ENCODE results near the gene CDC16.
"Not testable (repeated sequence)": the region's sequence is repeated elsewhere in the genome, so short reads cannot be mapped to it uniquely, and the experiment has no call there.

Gene CDC16

GRCh38 chr13:114263578-114263977 is 28.9 kb downstream of the CDC16 start:
- Histone ChIP-seq H3K79me2 (ENCODE audit: insufficient read depth, low read length) (no peaks in the 10 kb centered on the region), H3K9me2 (replicated peaks; ENCODE audit: low read depth, low read length) (no peaks in the 10 kb centered on the region), H3K36me3 (ENCODE audit: insufficient read depth, low read length) (peaks cover 65% of the 10 kb centered on the region; the same call in 1 of the 2 replicates), H3K27me3 (ENCODE audit: insufficient read depth, low read length, poor library complexity, severe bottlenecking) (no peaks in the 10 kb centered on the region), H3K4me3 (ENCODE audit: low read length, poor library complexity, severe bottlenecking) (peak overlapping the region; percentile 40), H4K20me1 (ENCODE audit: insufficient read depth, low read length, poor library complexity, severe bottlenecking) (peaks cover 7% of the 10 kb centered on the region), H2AFZ (ENCODE audit: low read length) (no peak overlapping the region), H3K4me1 (ENCODE audit: insufficient read depth, low read length, poor library complexity, severe bottlenecking) (peaks cover 67% of the 10 kb centered on the region), H3K4me2 (ENCODE audit: low read depth, low read length, poor library complexity, severe bottlenecking) (peak overlapping the region; percentile 75), H3F3A (ENCODE audit: low read depth) (peaks cover 8% of the 10 kb centered on the region), H3K9me3 (ENCODE audit: insufficient read depth, low read depth, low read length) (no peaks in the 10 kb centered on the region), H3K9ac (ENCODE audit: low read depth, low read length, poor library complexity, severe bottlenecking) (peak overlapping the region; percentile 46)
- TF ChIP-seq CTCF (conservative IDR thresholded peaks at IDR 0.05; ENCODE audit: low read length) (no peak), EZH2phosphoT487 (IDR thresholded peaks at IDR 0.05; ENCODE audit: borderline replicate concordance) (no peak)

- H3F3A ChIP-seq (ENCODE audit: low read depth); H3K4me3 ChIP-seq (ENCODE audit: low read length, poor library complexity, severe bottlenecking); H3K4me2 ChIP-seq (ENCODE audit: low read depth, low read length, poor library complexity, severe bottlenecking); H3K9me2 ChIP-seq (replicated peaks; ENCODE audit: low read depth, low read length); H3K79me2 ChIP-seq (ENCODE audit: insufficient read depth, low read length); H3K9me3 ChIP-seq (ENCODE audit: insufficient read depth, low read depth, low read length); H4K20me1 ChIP-seq (ENCODE audit: insufficient read depth, low read length, poor library complexity, severe bottlenecking); H3K27me3 ChIP-seq (ENCODE audit: insufficient read depth, low read length, poor library complexity, severe bottlenecking); H3K9ac ChIP-seq (ENCODE audit: low read depth, low read length, poor library complexity, severe bottlenecking); H2AFZ ChIP-seq (ENCODE audit: low read length): not testable (repeated sequence)
- H3K36me3 ChIP-seq (ENCODE audit: insufficient read depth, low read length): peaks cover 67% of the 10 kb centered on the region; the same call in 1 of the 2 replicates
- H3K4me1 ChIP-seq (ENCODE audit: insufficient read depth, low read length, poor library complexity, severe bottlenecking): peaks cover 72% of the 10 kb centered on the region
These were observed 29.6 kb downstream of the CDC16 start for GRCh38 chr13:114264313-114264712.

- Histone ChIP-seq H3K4me3 (ENCODE audit: low read length, poor library complexity, severe bottlenecking) (no peak overlapping the region), H3F3A (ENCODE audit: low read depth) (peaks cover 8% of the 10 kb centered on the region), H4K20me1 (ENCODE audit: insufficient read depth, low read length, poor library complexity, severe bottlenecking) (peaks cover 7% of the 10 kb centered on the region), H3K4me1 (ENCODE audit: insufficient read depth, low read length, poor library complexity, severe bottlenecking) (peaks cover 65% of the 10 kb centered on the region), H3K79me2 (ENCODE audit: insufficient read depth, low read length) (no peaks in the 10 kb centered on the region), H3K9me2 (replicated peaks; ENCODE audit: low read depth, low read length) (no peaks in the 10 kb centered on the region), H3K27me3 (ENCODE audit: insufficient read depth, low read length, poor library complexity, severe bottlenecking) (no peaks in the 10 kb centered on the region), H3K4me2 (ENCODE audit: low read depth, low read length, poor library complexity, severe bottlenecking) (no peak overlapping the region), H3K36me3 (ENCODE audit: insufficient read depth, low read length) (peaks cover 62% of the 10 kb centered on the region; the same call in 1 of the 2 replicates), H3K9ac (ENCODE audit: low read depth, low read length, poor library complexity, severe bottlenecking) (no peak overlapping the region), H3K9me3 (ENCODE audit: insufficient read depth, low read depth, low read length) (no peaks in the 10 kb centered on the region), H2AFZ (ENCODE audit: low read length) (no peak overlapping the region)
- TF ChIP-seq CTCF (conservative IDR thresholded peaks at IDR 0.05; ENCODE audit: low read length) (no peak), EZH2phosphoT487 (IDR thresholded peaks at IDR 0.05; ENCODE audit: borderline replicate concordance) (no peak)
These were observed 30.4 kb downstream of the CDC16 start for GRCh38 chr13:114264886-114265611.

- H3K4me3 ChIP-seq (ENCODE audit: low read length, poor library complexity, severe bottlenecking): no peak overlapping the region
These were observed 31.5 kb downstream of the CDC16 start for GRCh38 chr13:114266241-114266640.

More at GRCh38 chr13:114266241-114266640, 31.5 kb downstream of the CDC16 start:
- Histone ChIP-seq H2AFZ (ENCODE audit: low read length) (no peak overlapping the region), H4K20me1 (ENCODE audit: insufficient read depth, low read length, poor library complexity, severe bottlenecking) (peaks cover 7% of the 10 kb centered on the region), H3K9me3 (ENCODE audit: insufficient read depth, low read depth, low read length) (no peaks in the 10 kb centered on the region), H3K4me1 (ENCODE audit: insufficient read depth, low read length, poor library complexity, severe bottlenecking) (peaks cover 54% of the 10 kb centered on the region), H3F3A (ENCODE audit: low read depth) (peaks cover 8% of the 10 kb centered on the region), H3K27me3 (ENCODE audit: insufficient read depth, low read length, poor library complexity, severe bottlenecking) (no peaks in the 10 kb centered on the region), H3K36me3 (ENCODE audit: insufficient read depth, low read length) (peaks cover 54% of the 10 kb centered on the region; the same call in 1 of the 2 replicates), H3K79me2 (ENCODE audit: insufficient read depth, low read length) (no peaks in the 10 kb centered on the region), H3K9ac (ENCODE audit: low read depth, low read length, poor library complexity, severe bottlenecking) (no peak overlapping the region), H3K4me2 (ENCODE audit: low read depth, low read length, poor library complexity, severe bottlenecking) (no peak overlapping the region), H3K9me2 (replicated peaks; ENCODE audit: low read depth, low read length) (no peaks in the 10 kb centered on the region)
- no peak for TF ChIP-seq EZH2phosphoT487 (IDR thresholded peaks at IDR 0.05; ENCODE audit: borderline replicate concordance)
- no peak for TF ChIP-seq CTCF (conservative IDR thresholded peaks at IDR 0.05; ENCODE audit: low read length)

All from Loucy (cell line).